HG02981 (cell line): ENCODE measurements around the gene GPR15.
"Not testable (repeated sequence)": the region's sequence is repeated elsewhere in the genome, so short reads cannot be mapped to it uniquely, and the experiment has no call there.

Experiments used
- ATAC-seq: cut with Tn5 transposase; IDR thresholded peaks from one replicate; pipeline ENCODE4 v1.9.1; 2021; ENCODE audit warnings: mild to moderate bottlenecking, moderate library complexity; ENCODE audit not compliant: unreplicated experiment

GPR15 gene

GRCh38 chr3:98556164-98557130 is 24.7 kb downstream of the GPR15 start:
- peak; percentile 81 for ATAC-seq

DNA sequence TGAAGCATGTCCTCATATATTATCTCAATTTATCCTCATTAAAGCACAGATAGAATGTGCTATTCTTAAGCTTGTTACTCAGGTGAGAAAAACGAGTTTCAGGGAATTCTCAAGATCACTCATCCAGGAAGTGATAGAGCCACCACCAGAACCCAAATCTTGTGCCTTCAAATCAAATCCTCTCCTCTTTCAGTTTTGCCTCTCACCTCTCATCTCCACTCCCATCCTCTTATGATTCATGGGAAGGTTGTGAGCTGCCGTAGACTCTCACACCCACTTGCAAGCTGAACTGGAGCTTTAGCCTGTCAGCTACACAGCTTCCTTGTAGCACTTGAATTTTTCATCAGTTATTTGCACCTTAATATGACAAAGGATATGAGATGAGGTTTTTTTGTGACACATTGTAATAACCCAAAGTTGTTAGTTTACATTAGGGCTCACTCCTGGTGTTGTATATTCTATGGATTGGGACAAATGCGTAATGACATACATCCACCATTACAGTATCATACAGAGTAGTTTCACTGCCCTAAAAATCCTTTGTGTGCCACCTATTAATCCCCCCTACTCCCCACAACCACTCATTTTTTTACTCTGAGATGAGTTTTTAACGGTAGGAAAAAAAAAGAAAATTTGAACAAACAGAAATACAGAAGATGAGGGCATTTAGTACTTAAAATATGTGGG is 25.7 kb downstream of the GPR15 start:
- no peak for ATAC-seq

DNA sequence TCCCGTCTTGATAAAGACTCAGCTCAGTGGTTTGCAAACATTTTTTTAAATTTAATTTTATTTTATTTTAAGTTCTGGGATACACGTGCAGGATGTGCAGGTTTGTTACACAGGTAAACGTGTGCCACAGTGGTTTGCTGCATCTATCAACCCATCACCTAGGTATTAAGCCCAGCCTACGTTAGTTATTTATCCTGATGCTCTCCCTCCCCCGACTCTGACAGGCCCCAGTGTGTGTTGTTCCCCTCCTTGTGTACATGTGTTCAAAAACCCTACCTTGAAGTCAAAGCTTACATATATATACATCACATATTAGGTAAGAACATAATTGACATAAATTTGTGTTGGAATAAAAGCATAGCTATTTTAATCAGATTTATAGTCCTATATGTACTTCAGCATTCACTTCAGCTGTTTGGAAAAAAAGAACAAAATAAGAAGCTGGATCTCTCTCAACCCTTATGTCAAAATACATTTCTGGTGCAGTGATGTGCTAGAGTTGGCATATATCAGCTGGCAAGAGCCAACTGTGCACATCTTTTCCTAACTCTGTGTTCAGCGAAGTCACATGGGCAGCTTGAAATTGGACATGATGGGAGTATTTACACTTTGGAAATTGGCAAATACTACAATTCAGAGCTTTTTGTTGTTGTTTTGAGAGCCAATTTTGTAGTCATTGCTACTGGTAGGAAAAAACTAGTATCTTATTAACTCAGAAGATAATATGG is 26.5 kb downstream of the GPR15 start:
- ATAC-seq, result no peak

- not testable (repeated sequence) for ATAC-seq
Observed at GRCh38 chr3:98559769-98560168, 28.0 kb downstream of the GPR15 start.

GRCh38 chr3:98560911-98561310 is 29.1 kb downstream of the GPR15 start:
- no peak for ATAC-seq

DNA sequence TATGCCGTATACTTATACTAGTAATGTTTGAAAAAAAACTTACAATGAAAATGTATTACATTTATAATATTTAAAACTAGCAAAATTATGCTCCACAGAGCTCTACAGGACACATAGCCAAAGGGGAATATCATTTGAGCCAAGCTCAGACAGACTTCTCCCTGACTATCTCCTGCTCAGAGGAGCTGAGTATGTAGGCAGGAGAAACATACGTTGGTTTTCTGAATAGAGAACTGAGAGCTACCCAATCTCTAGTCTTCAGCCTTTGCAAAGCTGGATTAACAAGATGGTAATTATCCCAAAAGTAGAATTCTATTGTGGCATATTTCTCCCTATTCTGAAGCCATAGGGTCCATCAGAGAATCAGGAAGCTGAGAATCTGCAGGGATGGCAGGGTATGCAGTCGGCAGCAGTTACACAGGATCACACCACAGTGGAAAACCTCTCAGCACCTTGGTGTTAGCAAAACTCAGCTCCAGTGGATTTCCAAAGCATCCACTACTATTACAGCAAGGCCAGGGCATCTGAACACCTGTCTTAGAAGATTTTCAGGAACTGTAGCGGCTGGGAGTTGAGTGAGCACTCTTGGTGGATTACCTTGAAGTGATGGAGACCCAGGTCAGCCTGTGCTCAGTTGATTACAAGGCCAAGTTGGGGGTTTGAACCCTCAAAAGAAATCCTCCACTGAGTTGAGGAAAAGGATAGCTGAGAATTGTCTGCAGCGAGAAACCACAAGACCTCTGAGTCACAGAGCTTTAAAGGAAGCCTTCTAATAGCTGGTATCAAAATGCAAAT is 30.1 kb downstream of the GPR15 start:
- ATAC-seq, result no peak

DNA sequence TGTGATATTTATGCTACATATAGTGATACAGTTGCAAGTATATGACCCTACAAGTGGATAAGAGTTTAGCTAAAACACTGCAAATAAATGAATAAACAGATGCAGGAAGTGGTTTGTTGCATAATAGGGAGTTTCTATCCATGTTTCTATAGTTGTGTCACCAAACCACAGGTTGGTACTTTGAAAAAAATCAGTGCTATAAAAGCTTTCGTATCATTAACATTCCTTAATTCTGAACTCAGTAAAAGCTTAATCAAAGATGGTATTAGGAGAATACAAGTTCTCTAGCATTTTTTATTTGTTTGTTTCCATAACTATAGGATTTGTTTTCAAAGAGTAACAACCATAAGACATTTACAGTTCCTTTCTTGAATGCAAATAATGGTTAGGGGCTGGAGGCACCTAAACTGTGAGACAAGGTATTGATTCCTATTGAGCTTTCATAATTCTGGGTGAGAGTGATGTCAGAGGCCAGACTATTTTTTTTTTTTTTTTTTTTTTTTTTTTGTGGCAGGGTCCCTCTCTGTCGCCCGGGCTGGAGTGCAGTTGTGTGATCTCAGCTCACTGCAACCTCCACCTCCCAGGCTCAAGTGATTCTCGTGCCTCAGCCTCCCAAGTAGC is 32.0 kb downstream of the GPR15 start:
- ATAC-seq, result peak; percentile 57

DNA sequence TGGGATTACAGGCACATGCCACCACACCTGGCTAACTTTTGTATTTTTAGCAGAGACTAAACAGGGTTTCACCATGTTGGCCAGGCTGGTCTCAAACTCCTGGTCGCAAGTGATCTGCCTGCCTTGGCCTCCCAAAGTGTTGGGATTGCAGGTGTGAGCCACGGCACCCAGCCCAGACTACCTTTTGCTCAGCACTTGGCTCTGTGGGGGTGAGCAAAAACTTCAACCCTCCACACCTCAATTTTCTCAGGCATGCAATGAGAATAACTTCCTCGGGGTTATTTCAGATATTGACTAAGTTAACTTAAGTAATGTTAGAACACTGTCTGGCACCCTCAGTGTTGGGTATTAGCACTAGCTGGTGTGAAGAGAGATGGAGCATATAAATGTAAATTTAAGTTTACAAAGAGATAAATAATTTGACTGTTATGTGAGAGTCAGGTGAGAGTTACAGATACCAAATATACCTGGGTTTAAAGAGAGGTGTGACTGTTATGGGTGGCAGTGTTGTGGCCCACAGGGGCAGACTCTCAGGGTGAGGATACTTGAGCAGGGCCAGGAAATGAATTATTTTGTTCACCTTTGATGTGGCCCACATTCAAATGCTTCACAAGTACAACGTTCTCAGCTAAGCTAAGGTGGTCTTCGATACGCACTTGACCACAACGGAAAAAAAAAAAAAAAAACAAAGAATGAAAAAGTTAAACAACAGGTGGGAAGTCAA is 32.7 kb downstream of the GPR15 start:
- peak; percentile 17 for ATAC-seq

GRCh38 chr3:98565237-98565643 is 33.5 kb downstream of the GPR15 start:
- no peak for ATAC-seq

DNA sequence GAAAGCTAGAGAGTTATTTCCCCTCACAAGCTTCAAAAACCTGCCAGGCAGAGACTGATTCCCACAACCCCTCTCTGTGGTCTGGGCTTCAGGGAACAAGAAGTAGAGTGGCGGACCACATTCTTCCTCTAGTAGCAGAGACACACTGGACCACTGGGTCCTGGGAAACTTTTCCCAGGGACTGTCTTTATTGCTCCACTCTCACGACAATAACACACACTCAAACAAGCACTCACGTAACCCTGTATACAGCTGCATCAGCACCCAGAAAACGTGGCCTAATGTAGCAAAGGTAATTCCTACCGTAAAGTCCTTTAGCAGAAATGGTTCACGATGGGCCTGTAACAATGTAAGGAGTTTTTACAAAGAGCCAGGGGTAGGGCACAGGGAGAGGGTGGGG is 34.1 kb downstream of the GPR15 start:
- no peak for ATAC-seq

DNA sequence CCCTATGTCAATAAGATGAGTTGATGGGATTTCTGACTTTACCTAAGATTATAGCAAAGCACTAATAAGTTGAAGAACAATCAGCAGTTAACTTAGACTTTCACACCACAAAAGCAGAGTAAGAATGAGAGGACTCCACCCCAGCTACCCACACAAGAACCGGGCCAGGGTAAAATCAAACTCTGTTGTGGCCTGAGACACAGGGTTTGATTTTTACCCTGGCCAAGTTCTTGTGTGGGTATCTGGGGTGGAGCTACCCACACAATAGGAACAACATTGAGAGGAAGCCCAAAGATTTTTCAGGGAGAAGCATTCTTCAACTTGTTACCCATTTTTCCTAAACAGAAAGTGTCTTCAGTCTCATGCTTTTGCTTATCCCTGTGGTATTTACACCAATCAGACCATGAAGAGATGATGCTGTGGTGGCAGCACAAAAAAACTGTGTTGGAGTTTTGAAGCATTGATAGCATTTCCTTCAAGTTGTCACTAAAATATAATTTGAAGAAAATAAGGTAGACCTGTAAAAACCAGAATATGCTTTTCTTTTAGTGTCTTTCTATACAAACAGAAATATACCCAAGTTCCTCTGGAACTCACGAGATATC is 36.0 kb downstream of the GPR15 start:
- peak; percentile 21 for ATAC-seq

GRCh38 chr3:98568402-98568801 is 36.6 kb downstream of the GPR15 start:
- no peak for ATAC-seq

- peak; percentile 63 for ATAC-seq
Observed at GRCh38 chr3:98573181-98573728, 41.5 kb downstream of the GPR15 start.

GRCh38 chr3:98574132-98574531 is 42.4 kb downstream of the GPR15 start:
- ATAC-seq, result no peak

GRCh38 chr3:98577178-98577895 is 45.6 kb downstream of the GPR15 start:
- ATAC-seq, result no peak

DNA sequence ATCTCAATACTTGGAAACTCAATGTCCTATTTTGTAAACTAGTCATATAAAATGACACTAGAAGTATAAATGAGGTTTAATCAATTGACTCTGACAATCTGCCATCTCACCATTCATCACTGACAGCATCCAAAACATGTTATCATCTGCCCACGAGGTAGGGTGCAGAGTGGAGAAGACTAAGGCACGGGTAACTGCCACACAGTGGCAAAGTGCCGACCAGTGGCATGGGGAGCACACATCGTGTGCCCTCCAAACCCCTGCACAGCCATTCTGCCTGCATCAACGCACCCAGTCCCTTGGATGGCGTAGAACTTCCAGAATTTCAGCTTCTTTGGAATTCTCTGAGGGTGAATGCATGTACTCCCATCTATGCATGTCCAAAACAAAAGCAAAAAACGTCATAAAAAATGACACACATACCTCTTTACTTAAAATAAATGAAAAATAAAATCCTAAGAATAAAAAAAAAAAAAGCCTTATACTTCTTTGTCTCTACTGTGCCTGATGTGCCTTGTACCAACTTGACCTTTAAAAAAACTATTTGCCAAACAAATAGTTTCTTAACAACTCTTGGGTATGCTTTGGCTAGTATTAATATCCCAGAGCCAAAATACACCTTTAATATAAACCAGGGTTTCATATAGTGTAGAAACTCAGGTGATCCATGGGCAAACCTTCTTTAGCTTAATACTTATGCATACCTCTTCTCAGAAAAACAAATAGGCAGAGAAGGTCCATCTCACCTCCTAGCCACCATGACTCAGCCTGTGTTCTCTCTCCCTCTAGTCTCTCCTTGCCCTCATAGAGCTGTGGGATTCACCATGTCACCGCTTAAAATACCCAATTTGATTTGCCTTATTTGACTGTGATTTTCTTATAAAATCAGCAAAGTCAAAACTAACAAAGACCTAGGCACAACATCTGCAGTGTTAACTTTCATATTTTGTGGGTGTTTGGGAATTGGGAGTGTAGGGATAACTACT is 48.9 kb downstream of the GPR15 start:
- no peak for ATAC-seq

DNA sequence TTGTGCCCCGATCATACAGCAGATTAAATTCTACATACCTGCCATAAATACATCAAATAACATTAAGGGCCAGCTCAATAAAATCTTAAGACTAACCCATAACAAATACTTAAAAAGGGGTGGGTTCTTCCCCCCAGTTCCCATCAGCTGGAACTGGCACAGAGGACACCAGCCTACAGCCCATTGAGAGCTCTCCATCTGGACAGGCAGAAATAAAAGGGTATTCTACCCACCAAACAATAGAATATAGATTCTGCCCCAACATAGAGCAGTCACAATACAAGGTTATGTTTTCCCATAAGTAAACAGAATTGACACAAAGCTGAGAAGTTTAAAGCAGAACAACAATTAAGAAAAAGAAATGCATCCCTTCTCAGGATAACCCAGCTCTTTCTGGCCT is 49.7 kb downstream of the GPR15 start:
- no peak for ATAC-seq
